Measurements from ENCODE around the gene PRR19. TPM values are rescaled to one million over a fixed set of nuclear protein-coding genes. Genes with fewer than 3 reads are reported as not detected.

The PRR19 gene
- total RNA-seq, 2 experiments from 2014 or later: 0.16 TPM; not detected in 1

DNA sequence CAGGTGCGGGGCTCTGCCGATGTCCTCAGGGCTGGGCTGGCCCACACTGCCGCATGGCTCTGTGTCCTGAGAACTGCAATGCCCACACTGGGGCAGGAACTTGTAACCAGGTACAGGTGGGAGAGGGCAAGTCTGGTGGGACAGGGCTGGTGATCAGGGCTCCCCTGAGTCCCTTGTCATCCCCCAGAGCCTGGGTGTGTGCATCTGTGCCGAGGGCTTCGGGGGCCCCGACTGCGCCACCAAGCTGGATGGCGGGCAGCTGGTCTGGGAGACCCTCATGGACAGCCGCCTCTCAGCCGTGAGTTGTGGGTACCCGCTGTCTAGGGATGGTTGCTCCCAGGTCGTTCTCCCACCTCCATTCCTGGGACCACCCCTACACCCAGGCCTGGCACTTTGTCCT is 54.0 kb downstream of the PRR19 start:
- Histone ChIP-seq H3K27me3 (ENCODE audit: control insufficient read depth in 1 of 2, insufficient read depth in 2 of 2, low read length in 2 of 2) (no peaks in the 10 kb centered on the region), H3K27ac (ENCODE audit: low read depth in 1 of 2, low read length in 2 of 2) (no peak overlapping the region), H3K9me3 (ENCODE audit: control insufficient read depth in 1 of 2, insufficient read depth in 1 of 2, low read length in 2 of 2) (no peaks in the 10 kb centered on the region), H3K4me1 (ENCODE audit: insufficient read depth, low read length) (no peaks in the 10 kb centered on the region), H3K36me3 (ENCODE audit: insufficient read depth, low read length) (peaks cover 4% of the 10 kb centered on the region), H3K4me3 (ENCODE audit: low read length) (no peak overlapping the region)
- DNase-seq: no peak
- POLR2A ChIA-PET: no interaction called here
- TF ChIP-seq, protein P1, sequence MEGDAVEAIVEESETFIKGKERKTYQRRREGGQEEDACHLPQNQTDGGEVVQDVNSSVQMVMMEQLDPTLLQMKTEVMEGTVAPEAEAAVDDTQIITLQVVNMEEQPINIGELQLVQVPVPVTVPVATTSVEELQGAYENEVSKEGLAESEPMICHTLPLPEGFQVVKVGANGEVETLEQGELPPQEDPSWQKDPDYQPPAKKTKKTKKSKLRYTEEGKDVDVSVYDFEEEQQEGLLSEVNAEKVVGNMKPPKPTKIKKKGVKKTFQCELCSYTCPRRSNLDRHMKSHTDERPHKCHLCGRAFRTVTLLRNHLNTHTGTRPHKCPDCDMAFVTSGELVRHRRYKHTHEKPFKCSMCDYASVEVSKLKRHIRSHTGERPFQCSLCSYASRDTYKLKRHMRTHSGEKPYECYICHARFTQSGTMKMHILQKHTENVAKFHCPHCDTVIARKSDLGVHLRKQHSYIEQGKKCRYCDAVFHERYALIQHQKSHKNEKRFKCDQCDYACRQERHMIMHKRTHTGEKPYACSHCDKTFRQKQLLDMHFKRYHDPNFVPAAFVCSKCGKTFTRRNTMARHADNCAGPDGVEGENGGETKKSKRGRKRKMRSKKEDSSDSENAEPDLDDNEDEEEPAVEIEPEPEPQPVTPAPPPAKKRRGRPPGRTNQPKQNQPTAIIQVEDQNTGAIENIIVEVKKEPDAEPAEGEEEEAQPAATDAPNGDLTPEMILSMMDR (IDR thresholded peaks at IDR 0.05): no peak
- Mint-ChIP-seq H3K36me3 (ENCODE audit: low read depth) (peaks cover 8% of the 10 kb centered on the region), H3K9me3 (no peaks in the 10 kb centered on the region), H3K27ac (no peak overlapping the region), H3K27me3 (no peaks in the 10 kb centered on the region), H3K4me3 (no peak overlapping the region), H3K4me1 (ENCODE audit: low read depth) (no peaks in the 10 kb centered on the region)
- CTCF ChIA-PET: no interaction called here
- no peak for ATAC-seq (ENCODE audit: poor library complexity)
- intact Hi-C loops (cut with DNase I, micrococcal nuclease): no loop called here

DNA sequence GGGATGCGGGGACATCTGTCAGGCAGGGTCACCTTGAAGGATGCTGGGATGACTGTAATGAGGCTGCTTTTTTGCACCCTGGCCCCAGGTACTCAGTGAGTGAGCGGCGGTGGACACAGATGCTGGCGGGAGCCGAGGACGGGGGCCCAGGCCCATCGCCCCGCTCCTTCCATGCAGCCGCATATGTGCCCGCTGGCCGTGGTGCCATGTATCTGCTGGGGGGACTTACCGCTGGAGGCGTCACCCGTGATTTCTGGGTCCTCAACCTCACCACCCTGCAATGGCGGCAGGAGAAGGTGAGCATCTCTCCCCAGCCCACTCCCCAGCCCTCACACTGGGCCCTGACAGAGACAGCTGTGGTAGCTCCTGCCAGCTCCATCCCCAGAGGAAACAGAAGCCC is 54.8 kb downstream of the PRR19 start:
- H3K27ac Mint-ChIP-seq: no peak overlapping the region
- ChIA-PET CTCF (no interaction called here), POLR2A (no interaction called here)
- H3K27me3 Mint-ChIP-seq: no peaks in the 10 kb centered on the region
- Histone ChIP-seq H3K4me3 (ENCODE audit: low read length) (no peak overlapping the region), H3K4me1 (ENCODE audit: insufficient read depth, low read length) (no peaks in the 10 kb centered on the region), H3K36me3 (ENCODE audit: insufficient read depth, low read length) (peaks cover 4% of the 10 kb centered on the region), H3K27ac (ENCODE audit: low read depth in 1 of 2, low read length in 2 of 2) (no peak overlapping the region), H3K9me3 (ENCODE audit: control insufficient read depth in 1 of 2, insufficient read depth in 1 of 2, low read length in 2 of 2) (no peaks in the 10 kb centered on the region), H3K27me3 (ENCODE audit: control insufficient read depth in 1 of 2, insufficient read depth in 2 of 2, low read length in 2 of 2) (no peaks in the 10 kb centered on the region)
- H3K4me3 Mint-ChIP-seq: no peak overlapping the region
- H3K9me3 Mint-ChIP-seq: no peaks in the 10 kb centered on the region
- H3K36me3 Mint-ChIP-seq (ENCODE audit: low read depth): peaks cover 8% of the 10 kb centered on the region
- intact Hi-C loops (cut with DNase I, micrococcal nuclease): no loop called here
- TF ChIP-seq, protein P1 (IDR thresholded peaks at IDR 0.05): no peak
- DNase-seq: no peak
- no peak for ATAC-seq (ENCODE audit: poor library complexity)
- no peaks in the 10 kb centered on the region for H3K4me1 Mint-ChIP-seq (ENCODE audit: low read depth)

DNA sequence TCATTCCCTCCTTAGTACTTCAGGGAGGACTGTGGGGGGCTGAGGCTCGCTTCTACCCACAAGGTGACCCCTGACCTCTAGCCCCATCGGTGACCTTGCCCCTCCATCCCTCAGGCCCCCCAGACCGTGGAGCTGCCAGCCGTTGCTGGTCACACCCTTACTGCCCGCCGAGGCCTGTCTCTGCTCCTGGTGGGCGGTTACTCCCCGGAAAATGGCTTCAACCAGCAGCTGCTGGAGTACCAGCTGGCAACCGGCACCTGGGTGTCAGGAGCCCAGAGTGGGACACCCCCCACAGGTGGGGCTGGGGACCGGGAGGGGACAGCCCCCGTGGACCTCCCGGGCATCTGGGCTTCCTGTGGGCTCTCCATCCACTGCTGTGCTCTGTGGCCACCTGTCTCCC is 55.4 kb downstream of the PRR19 start:
- Mint-ChIP-seq H3K9me3 (no peaks in the 10 kb centered on the region), H3K36me3 (ENCODE audit: low read depth) (peaks cover 8% of the 10 kb centered on the region), H3K4me1 (ENCODE audit: low read depth) (no peaks in the 10 kb centered on the region), H3K27me3 (no peaks in the 10 kb centered on the region), H3K4me3 (no peak overlapping the region), H3K27ac (no peak overlapping the region)
- ATAC-seq (ENCODE audit: poor library complexity) (no peak), DNase-seq (no peak)
- intact Hi-C loops (cut with DNase I, micrococcal nuclease): no loop called here
- ChIA-PET POLR2A (no interaction called here), CTCF (no interaction called here)
- no peaks in the 10 kb centered on the region for H3K9me3 ChIP-seq (ENCODE audit: control insufficient read depth in 1 of 2, insufficient read depth in 1 of 2, low read length in 2 of 2)
- H3K27me3 ChIP-seq (ENCODE audit: control insufficient read depth in 1 of 2, insufficient read depth in 2 of 2, low read length in 2 of 2): no peaks in the 10 kb centered on the region
- no peak overlapping the region for H3K27ac ChIP-seq (ENCODE audit: low read depth in 1 of 2, low read length in 2 of 2)
- TF ChIP-seq, protein P1 (IDR thresholded peaks at IDR 0.05): no peak
- H3K4me1 ChIP-seq (ENCODE audit: insufficient read depth, low read length): no peaks in the 10 kb centered on the region
- no peak overlapping the region for H3K4me3 ChIP-seq (ENCODE audit: low read length)
- H3K36me3 ChIP-seq (ENCODE audit: insufficient read depth, low read length): peaks cover 4% of the 10 kb centered on the region

Small RNAs within 50 kb of the gene (microRNA-seq; reads per million reads assigned to microRNA genes)
- not detected for gene MIR8077 (ENCODE audit: borderline microRNAs expressed, borderline replicate concordance)

Other genes starting within 250 kb of the PRR19 start
- under 1 TPM; 0.66 to 0.75 TPM for gene GRIK5, start 231.9 kb upstream of the PRR19 start, total RNA-seq
- 10 to 100 TPM; 21.5 to 24.0 TPM for gene ZNF574, start 226.0 kb upstream of the PRR19 start, total RNA-seq
- 10 to 100 TPM; 18.6 to 19.9 TPM for gene POU2F2, start 169.7 kb upstream of the PRR19 start, total RNA-seq
- 100 to 1,000 TPM in 1 of 2 experiments, 10 to 100 TPM in 1; 96.5 to 103 TPM for gene DEDD2, start 84.5 kb upstream of the PRR19 start, total RNA-seq
- 1 to 10 TPM; 5.0 to 6.2 TPM for gene ZNF526, start 81.8 kb upstream of the PRR19 start, total RNA-seq
- 10 to 100 TPM; 13.6 to 13.9 TPM for gene GSK3A, start 59.5 kb upstream of the PRR19 start, total RNA-seq
- gene ERF, start 47.0 kb upstream of the PRR19 start, total RNA-seq: 100 to 1,000 TPM; 105 to 113 TPM
- 100 to 1,000 TPM; 114 to 119 TPM for gene CIC, start 32.9 kb upstream of the PRR19 start, total RNA-seq
- 10 to 100 TPM; 10.6 to 11.8 TPM for gene PAFAH1B3, start 492 bp downstream of the PRR19 start, total RNA-seq
- not detected for gene TMEM145, start 11.2 kb downstream of the PRR19 start, total RNA-seq
- 1 to 10 TPM; 4.1 to 4.2 TPM for gene MEGF8, start 23.5 kb downstream of the PRR19 start, total RNA-seq
- gene CNFN, start 88.2 kb downstream of the PRR19 start, total RNA-seq: not detected
- gene LIPE, start 125.3 kb downstream of the PRR19 start, total RNA-seq: 1 to 10 TPM; 7.6 to 8.2 TPM
- not detected for gene CXCL17, start 140.8 kb downstream of the PRR19 start, total RNA-seq
- 1 to 10 TPM; 1.2 to 2.0 TPM for gene CEACAM1, start 226.3 kb downstream of the PRR19 start, total RNA-seq

Measured in CD4-positive, alpha-beta T cell (primary cell).